GM19023 (cell line): ENCODE data around the gene TRIM10.
"Not testable (repeated sequence)": the region's sequence is repeated elsewhere in the genome, so short reads cannot be mapped to it uniquely, and the experiment has no call there.

Experiments
- ATAC-seq: cut with Tn5 transposase; IDR thresholded peaks from one replicate; pipeline ENCODE4 v1.9.1; 2021; ENCODE audit warnings: mild to moderate bottlenecking, moderate library complexity; ENCODE audit not compliant: unreplicated experiment

Gene TRIM10

DNA sequence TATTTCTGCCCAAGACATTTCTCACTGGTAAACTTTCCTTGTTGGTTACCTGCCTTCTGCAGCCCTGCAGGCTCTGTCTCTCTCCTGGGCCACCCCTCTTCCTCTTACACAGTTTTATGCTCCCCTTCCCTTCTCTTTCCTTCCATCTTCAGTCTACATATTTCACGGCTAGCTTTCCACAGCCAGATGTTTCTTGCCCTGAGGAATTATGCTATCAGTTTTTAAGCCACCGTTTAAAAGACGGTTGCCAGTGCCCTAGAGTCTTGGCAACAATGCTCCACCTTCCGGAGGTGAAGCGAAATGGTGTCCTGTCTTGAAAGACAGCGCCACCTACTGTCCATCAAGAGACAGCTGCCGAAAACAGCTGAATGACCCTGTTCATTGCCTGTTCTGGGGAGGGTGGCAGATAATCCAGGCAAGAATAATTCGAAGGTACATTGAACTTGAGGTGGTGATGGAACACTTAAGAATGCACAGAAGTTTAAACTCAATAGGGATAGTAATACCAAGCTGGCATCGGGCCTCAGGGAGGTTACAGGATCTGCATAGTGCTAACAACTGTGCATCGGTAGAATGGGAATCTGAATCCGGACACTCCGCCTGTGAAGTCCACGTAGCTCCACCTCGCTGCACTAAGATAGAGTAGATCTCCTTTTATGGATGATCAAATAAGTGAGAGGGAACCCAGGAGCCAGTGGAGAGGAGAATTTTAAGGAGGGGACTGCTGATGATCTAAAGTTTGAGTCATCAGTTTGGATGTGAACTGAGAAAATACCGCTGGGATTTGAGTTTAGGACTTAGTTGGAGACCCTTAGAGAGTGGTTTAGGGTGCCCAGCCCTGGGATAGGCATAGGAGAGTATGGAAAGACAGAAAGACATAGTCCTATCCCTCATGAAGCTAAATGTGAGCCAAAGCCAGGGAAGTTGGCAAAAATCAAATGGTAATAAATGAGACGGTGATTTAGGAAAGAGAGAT is 29.8 kb downstream of the TRIM10 start:
- ATAC-seq, result peak; percentile 71

DNA sequence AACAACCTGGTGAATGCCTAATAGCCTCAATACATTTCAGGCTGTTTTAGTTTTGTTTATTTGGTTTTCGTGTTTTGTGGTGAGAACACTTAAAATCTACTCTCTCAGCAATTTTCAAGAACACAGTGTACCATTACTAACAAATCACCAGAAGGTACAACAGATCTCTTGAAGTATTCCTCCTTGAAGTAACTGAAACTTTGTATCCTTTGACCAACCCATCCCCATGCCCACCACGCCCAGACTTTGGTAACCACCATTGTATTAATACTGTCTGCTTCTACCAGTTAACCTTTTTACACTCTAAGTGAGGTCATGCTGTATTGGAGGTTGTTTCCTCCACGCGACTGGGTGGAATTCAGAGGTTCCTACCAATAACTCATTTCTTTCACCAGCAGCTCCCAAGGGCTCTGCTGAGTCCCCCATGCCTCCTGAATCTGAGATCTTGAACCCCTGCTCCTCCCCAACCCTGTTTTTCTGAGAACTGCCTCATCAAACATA is 30.8 kb downstream of the TRIM10 start:
- no peak for ATAC-seq

DNA sequence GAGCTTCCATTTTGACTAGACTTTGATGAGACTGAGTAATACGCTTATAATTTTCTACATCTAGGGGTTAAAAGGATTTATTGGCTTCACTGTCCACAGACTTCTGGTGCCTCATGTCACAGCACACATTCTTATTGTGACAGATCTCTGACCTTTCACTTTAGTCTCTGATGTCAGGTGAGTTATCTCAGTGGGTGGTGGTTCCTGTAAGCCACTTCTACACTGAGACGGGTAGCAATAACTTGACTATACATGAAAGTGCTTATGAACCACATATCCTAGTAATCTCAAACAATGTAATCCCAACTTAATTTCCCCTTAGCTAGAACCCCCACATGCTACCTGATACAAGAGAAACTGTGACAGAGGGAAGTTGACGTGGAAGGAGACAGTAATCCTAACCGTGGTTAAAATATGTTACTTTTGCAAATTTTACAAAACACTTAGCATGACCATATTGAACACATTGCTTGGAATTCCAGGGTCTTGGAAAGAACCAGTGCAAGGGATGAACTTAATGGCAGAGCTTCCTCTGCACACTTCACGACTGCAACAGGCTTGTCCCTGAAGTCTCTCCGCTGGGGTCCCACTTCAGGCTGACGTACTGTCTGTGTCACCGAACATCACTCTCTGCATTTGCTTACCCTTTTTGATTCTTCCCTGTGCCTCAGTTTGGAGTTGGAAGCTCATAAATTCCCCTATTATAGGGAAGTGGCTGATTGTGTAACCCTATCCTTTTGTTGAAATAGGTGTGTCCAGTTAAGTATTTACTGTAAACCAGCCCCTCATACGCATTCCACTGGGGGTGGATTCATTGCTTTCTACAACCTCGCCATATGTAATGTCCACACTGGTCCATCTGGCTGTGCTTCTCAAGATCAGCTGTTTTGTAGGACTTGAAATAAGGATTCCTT is 31.5 kb downstream of the TRIM10 start:
- no peak for ATAC-seq

DNA sequence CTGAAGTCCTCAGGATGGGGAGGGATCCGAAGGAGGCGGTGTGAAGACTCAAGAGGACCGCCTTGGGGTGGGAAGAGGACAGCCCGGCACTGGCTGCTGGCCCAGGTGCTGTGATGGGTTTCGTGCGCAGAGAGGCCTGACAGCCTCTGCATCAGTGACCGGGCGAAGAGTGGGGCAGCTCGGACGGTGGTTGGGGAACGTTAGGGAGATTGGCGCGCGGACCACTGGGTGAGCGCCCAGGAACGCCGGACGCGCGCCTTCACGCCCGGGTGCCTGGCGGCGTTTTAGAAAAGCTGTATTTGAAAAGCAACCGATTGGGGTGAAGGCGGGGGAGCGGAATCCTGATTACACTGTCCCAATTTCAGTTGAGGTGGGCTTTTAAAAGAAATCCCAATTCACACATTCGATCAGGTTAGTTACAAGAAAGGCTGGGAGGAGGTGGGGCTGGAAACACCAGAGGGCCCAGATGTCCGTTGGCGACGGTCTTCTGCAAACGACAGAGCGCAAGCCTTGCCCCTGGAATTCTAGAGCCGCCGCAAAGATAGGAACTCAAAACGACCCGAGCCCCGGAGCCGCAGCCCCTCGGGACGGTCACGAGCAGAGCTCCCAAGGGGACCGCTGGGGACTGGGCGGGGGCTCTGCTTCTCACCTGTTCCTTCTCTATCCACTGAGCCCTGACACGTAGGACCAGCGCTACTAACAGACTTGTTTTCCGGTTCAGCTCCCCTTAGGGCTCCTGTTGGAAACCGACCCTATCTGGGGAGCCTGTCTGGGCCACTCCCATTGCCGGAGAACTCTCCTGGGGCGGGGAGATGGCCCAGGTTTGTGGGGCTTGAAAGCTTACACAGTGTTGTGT is 33.5 kb downstream of the TRIM10 start:
- ATAC-seq, result no peak

DNA sequence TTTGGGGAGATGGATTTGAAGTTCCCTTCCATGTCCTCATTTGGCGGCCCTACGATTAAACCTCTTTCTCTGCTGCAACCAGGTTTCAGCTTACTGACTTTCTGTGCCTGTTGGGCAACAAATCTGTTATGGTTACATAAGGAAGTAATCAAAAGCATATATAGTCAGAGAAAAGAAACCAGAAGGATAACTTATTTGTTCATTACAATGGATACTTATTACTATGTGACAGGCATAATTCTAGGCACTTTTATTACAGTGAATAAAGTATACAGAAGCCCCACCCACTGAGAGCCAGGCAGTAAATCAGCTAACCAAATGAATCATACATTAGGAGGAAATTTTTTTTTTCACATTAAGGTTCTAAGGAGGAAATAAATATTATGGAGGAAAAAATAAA is 38.5 kb downstream of the TRIM10 start:
- no peak for ATAC-seq

DNA sequence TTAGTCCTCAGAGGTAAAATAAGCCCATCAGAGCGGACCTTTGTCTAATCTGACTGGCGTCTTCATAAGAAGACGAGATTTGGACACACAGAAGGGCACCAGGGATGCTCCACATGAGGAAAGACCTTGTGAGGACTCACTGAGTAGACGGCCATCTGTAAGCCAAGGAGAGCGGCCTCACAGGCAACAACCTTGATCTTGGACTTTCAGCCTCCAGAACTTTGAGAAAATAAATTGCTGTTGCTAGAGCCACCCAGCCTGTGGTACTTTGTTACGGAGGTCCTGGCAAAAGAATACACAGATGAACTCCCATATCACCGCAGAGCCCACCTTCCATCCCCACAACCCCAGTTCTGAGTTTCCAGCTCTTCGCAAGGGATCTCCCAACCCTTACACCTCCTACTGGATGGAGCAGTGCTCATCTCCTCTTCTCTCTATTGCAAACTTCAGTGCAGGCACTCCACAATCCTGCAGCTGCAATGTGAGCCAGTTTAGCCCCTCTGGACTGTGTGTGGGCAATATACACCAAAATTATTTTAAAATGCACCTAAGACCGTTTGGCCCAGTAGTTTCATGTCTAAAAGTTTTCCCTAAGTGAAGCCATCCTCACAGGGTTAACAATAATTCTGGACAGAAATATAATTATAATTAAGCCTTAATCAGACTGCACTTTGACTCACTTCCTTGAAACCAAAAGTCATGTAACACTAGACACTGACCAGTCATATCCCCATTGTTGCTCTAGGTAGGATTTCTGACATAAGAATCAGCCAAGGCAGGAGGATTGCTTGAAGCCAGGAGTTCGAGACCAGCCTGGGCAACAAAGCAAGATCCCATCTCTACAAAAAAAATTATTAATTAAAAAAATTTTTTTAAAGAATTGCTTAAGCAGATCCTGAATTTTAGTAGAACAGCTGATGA is 39.3 kb downstream of the TRIM10 start:
- no peak for ATAC-seq

DNA sequence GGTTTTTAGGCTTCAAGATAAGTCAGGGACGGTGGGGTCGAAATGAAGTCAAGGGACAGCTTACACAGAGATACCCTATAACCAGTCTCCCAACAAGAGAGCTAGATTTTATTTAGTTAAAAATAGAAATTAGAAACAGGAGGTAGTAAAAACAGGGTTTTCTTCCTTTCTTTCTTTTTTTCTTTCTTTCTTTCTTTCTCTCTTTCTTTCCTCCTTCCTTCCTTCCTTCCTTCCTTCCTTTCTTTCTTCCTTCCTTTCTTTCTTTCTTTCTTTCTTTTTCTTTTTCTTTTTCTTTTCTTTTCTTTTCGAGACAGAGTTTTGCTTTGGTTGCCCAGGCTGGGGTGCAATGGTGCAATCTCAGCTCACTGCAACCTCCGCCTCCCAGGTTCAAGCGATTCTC is 42.3 kb downstream of the TRIM10 start:
- not testable (repeated sequence) for ATAC-seq

DNA sequence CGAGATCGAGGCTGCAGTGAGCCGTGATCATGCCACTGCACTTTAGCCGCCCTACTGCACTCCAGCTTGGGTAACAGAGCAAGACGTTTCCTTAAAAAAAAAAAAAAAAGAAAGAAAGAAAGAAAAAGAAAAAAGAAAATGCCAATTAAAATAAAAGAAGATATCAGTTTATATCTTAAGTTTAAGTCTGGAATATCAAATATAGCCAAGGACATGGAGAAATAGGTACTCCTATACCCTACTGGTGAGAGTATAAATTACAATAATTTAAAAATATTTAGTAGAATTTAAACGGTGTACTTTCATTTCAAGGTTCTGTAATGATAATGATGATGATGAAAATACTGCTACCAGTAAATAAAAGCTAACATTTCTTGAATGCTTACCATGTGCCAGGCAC is 44.3 kb downstream of the TRIM10 start:
- ATAC-seq, result no peak

DNA sequence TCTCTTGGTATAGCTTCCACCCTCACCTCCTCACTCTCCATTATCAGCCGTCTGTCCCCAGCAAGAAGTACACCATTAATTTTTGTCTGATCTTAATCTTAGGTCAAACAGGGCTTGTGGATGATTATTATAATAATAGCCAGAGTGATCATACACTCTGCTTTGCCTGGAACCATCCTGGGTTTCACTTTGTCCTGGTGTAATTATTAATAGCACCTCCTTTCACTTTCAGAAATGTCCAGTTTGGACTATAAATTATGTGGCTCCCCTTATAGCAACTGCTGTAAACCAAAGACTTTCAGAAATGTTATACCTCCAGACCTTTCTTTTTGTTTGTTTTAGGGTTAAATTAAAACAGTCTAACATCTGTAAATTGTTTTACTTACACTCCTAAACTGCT is 47.2 kb downstream of the TRIM10 start:
- no peak for ATAC-seq

DNA sequence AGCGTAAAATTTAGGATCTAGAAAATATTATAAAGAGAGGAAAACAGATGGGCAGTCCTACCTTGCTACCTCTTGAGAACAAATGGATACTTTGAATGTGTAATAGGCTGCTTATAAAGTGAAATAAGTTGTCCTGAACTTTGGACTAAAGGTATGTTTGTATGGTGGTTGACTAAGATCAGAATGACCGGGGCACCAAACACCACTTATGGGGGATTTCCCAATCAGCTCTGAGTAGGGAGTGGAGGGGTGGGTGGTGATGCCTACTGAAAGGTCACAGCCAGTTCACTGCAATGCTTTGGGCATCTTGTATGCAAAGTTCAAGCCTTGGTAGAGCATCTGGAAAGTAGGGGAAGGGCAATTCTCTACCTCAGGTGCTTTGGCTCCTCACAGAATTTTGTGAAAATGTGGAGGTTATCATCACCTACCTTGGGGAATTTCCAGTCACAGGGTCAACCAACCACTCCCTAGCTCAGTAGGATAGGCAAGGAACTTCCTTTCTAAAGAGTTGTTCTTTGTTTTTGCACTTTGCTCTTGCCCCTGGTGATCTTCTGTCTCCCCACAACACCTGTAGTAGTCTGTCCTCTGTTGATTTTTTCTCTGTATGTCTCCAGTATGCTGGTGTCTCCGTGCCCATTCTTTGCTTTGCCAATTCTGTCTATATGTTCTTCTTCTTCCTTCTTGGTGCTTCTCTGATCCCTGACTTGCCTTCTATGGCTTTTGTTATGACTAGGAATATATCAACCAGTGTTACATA is 47.8 kb downstream of the TRIM10 start, which contains the start of gene TRIM31:
TRIM31 (minus strand) TSS at position 88 of the 757 bp plus-strand sequence. CDS start 285 bp downstream, outside the sequence.
- peak; percentile 87 for ATAC-seq

DNA sequence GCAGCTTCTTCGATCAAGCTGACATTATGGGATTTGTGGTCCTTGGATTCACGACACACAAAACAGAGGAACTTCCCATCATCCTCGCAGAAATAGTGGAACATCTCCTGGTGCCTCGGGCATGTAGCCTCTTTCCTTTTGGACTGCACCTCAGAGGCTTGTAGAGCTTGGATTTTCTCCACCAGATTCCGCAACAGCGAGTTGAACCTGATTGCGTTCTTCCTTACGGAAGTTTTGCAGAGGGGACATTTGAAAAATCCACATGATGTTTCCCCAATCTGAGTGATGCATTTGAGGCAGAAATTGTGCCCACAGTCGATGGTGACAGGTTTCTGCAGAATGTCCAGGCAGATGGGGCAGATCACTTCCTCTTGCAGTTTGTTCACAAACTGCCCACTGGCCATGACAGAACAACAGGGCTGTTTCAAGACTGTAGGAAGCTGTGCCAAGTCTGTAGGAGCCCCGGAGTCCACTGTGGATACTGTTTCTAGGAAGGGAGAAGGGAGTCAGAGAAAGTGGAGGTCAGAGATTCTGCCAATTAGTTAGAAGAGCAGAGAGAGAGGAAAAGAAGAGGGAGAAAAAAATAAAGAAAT is 48.5 kb downstream of the TRIM10 start:
- ATAC-seq, result no peak

DNA sequence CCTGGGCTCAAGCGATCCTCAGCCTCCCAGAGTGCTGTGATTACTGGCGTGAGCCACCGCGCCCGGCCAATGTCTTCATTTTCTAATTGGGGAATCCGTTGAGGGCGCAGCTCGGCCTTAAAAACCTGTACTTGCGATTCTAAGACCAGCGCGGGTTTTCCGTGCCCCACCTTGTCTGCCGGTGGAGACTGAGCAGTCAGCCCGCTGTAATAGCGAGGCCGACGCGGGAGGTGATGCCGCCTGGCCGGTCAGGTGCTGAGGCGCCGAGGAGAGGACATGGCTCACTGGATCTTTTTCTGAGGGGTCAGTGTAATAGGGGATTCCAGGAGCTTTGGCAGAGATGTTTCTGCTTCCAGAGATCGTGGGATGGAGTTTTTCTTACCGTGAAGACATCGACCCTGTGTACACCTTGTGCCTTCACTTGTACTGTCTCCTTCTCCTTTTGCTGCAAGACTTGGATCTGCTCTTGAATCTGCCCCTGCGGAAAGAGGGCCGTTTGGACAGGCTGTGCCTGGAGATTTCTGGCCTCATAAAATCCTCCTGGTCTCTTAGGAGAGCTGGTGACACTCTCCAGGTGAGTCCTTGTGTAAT is 49.6 kb downstream of the TRIM10 start:
- no peak for ATAC-seq

DNA sequence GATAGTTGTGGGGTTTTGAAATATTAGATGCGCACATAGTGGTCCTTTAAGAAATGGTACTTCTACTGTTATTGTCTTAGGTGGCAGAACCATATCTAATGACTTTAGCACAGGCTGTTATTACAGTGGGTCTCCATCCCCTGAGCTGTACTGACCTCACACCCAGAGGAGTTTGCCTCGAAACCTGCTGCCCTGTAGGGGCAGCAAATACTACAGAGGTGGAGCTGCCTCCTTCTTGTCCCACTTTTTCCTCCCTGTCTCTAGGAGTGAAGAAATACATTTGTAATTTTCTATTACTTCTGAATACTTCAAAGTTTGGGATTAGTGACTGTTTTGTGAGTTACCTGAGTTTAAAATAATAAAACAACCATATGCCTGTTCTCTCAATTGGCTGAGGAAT is 56.4 kb downstream of the TRIM10 start:
- no peak for ATAC-seq

DNA sequence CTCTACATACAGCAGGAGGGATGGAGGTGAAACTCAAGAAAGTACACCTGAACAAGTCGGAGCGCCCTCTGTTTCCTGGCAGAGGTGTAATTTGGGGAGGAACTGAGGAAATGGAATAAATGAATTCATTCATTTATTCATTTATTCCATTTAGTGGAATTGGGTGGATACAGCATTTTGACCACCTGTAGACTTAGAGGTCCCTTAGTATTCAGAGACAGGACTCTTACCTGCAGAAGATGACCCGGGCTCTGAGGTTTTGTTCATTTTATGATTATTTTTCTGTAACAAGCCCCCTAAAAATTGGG is 57.2 kb downstream of the TRIM10 start:
- ATAC-seq, result no peak

DNA sequence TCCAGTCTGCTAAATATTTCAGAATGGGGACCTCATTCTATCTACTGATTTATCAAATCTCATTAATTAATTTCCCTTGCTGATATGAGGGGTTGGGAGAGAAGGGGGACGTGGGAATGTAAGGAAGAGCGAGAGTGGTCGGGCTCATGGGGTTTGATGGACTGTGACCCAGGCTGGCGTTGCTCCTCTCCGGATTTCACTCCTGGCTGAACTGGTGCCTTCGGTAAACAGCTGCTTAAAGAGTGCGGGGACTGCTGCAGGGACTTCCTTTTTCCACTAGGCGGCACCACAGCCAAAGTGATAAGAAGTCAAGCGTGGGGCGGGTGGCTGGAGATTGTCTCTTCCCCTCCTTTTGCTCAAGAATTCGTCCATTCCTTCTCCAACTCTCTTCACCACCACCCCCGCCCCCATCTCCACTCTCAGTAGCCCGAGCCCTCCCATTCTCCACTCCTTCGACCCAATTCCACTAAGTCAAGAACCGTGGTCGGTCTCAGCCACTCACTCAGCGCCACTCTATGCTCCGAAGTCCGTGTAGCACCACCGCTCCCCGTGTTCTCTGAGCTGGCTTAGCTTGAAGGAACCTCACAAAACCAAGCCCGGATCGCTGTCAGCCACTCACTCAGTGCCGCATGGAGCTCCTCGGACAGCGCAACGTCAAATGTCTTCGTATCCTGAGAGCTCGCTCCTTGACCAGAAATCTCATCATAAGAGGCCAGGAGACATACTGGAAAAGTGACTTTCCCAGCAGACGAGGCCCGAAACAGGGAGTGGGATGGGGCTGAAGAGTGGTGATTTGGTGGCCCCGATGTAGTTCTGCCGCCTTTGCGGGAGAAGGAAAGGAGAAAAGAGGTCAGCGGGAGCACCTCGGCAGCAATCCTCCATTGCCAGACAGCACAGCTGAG is 57.8 kb downstream of the TRIM10 start:
- ATAC-seq, result peak; percentile 65

DNA sequence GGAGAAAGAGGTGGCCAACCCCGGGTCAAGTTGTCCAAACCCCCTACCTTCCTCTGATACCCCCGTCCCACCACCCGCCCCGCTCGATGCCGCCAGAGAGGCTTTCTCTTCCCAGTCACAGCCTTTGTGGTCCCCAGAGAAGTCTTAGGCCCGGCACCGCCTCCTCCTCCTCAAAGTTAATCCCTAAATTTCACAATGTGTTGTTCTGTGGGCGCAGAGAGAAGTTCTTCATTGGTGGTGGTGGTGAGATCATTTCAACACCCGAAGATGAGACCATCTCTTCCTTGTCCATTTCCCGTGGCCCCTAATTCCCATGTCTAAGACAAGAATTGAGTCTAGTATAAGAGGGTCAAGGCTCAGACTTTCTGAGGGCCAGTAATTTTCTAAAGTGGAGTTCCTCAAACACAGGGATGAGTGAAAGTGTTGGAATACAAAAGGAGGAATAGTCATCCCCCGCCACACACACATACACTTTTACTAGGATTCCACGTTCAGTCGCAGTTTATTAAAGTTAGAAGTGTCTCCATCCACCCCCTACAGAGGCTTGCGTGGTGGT is 58.5 kb downstream of the TRIM10 start:
- ATAC-seq, result no peak
